H1 (cell line): ENCODE data around the gene LTC4S. TPM values are rescaled to one million over a fixed set of nuclear protein-coding genes. Genes with fewer than 3 reads are reported as not detected.

Source experiments
- CTCF ChIA-PET: fragments of 300-600 bp; sonication (Branson Sonifier 250); formaldehyde crosslinking; loops from one replicate; lab custom pipeline; 2021; ENCODE audit not compliant: partially characterized antibody; lab: Charles Lee
- POLR2A ChIA-PET: fragments of 300-600 bp; sonication (Branson Sonifier 250); formaldehyde crosslinking; loops from one replicate; lab custom pipeline; 2021; ENCODE audit warnings: inconsistent platforms; ENCODE audit not compliant: partially characterized antibody; lab: Charles Lee
- DNase-seq, 2 experiments: peaks; one replicate each; pipeline versions ENCODE4 v3.0.0 to v3.0.0-alpha.2; 2010 to 2022; ENCODE audit warnings: low spot score in 2 of 2, low read depth in 1 of 2, mixed read lengths in 1 of 2
- FAIRE-seq: peaks from 2 replicates; lab custom pipeline; 2011; peaks lifted over from hg19 to GRCh38; lab: Jason Lieb, UNC
- H2AFZ ChIP-seq: 2 replicates; pipeline ENCODE4 v1.8.1; 2012; ENCODE audit warnings: low read length, inconsistent platforms
- H2AK5ac ChIP-seq: 2 replicates; pipeline ENCODE4 v1.6.1; 2013; ENCODE audit warnings: low read depth, low read length
- H2BK120ac ChIP-seq: replicated peaks from 2 replicates; pipeline ENCODE3; 2013; ENCODE audit warnings: low read depth, low read length, inconsistent platforms
- H2BK12ac ChIP-seq: 2 replicates; pipeline ENCODE4 v1.6.1; 2013; ENCODE audit warnings: low read depth, low read length
- H2BK15ac ChIP-seq: 2 replicates; pipeline ENCODE4 v1.6.1; 2013; ENCODE audit warnings: low read length
- H2BK20ac ChIP-seq: 2 replicates; pipeline ENCODE4 v1.6.1; 2013; ENCODE audit warnings: low read length
- H2BK5ac ChIP-seq: 2 replicates; pipeline ENCODE4 v1.6.1; 2013; ENCODE audit warnings: low read depth, low read length
- H3K14ac ChIP-seq: 2 replicates; pipeline ENCODE4 v1.6.1; 2013; ENCODE audit warnings: inconsistent platforms; ENCODE audit not compliant: insufficient read length
- H3K18ac ChIP-seq: 2 replicates; pipeline ENCODE4 v1.6.1; 2013; ENCODE audit warnings: low read length; ENCODE audit errors: extremely low read depth
- H3K23ac ChIP-seq: 2 replicates; pipeline ENCODE4 v1.6.1; 2013; ENCODE audit warnings: inconsistent platforms; ENCODE audit not compliant: insufficient read length
- H3K23me2 ChIP-seq: 2 replicates; pipeline ENCODE4 v1.6.1; 2013; ENCODE audit warnings: low read depth, low read length
- H3K27ac ChIP-seq: 2 replicates; pipeline ENCODE4 v1.6.1; 2011; ENCODE audit warnings: low read depth, low read length, inconsistent platforms
- H3K27me3 ChIP-seq, 4 experiments: replicated peaks in 1 of 4; 1 replicate in 1 of 4; 2 replicates in 3 of 4; pipeline versions ENCODE4 v1.6.1 to v1.8.1; 2011 to 2013; ENCODE audit warnings: low read length in 3 of 4, mild to moderate bottlenecking in 3 of 4, inconsistent platforms in 2 of 4, mixed read lengths in 2 of 4, moderate library complexity in 1 of 4; ENCODE audit not compliant: control insufficient read depth in 3 of 4, insufficient read depth in 3 of 4; ENCODE audit errors: extremely low read depth in 1 of 4
- H3K36me3 ChIP-seq, 4 experiments: 2 replicates each; pipeline versions ENCODE4 v1.6.1 to v1.8.1; 2011 to 2013; ENCODE audit warnings: mild to moderate bottlenecking in 4 of 4, low read length in 3 of 4, moderate library complexity in 2 of 4, control low read depth in 1 of 4, inconsistent platforms in 1 of 4; ENCODE audit not compliant: insufficient read depth in 4 of 4, control insufficient read depth in 2 of 4
- H3K4ac ChIP-seq: replicated peaks from 2 replicates; pipeline ENCODE3; 2013; ENCODE audit warnings: low read length, low read depth, mixed read lengths, inconsistent platforms; ENCODE audit not compliant: insufficient read length
- H3K4me1 ChIP-seq, 4 experiments: replicated peaks in 1 of 4; 1 replicate in 1 of 4; 2 replicates in 3 of 4; pipeline versions ENCODE4 v1.6.1 to v1.8.1; 2011 to 2013; ENCODE audit warnings: low read length in 3 of 4, inconsistent platforms in 2 of 4, mixed read lengths in 1 of 4; ENCODE audit not compliant: insufficient read depth in 4 of 4, control insufficient read depth in 3 of 4
- H3K4me2 ChIP-seq, 2 experiments: 2 replicates each; pipeline versions ENCODE4 v1.6.1 to v1.8.1; 2011 to 2013; ENCODE audit warnings: low read depth in 2 of 2, low read length in 2 of 2, control low read depth in 1 of 2, inconsistent platforms in 1 of 2, mild to moderate bottlenecking in 1 of 2; ENCODE audit not compliant: insufficient read depth in 1 of 2
- H3K4me3 ChIP-seq, 4 experiments: fragments of 200-600, 300-600 bp in 1 of 4; sonication (generic), shearing (Covaris generic), sonication (Bioruptor Twin) in 1 of 4; 2 replicates each; pipeline versions ENCODE4 v1.5.1 to v1.8.1; 2011 to 2016; ENCODE audit warnings: low read length in 4 of 4, low read depth in 3 of 4, control low read depth in 2 of 4, inconsistent platforms in 2 of 4, mild to moderate bottlenecking in 2 of 4, mixed read lengths in 1 of 4, moderate library complexity in 1 of 4; ENCODE audit not compliant: insufficient read depth in 2 of 4; ENCODE audit errors: extremely low read depth in 1 of 4
- H3K56ac ChIP-seq: replicated peaks from 2 replicates; pipeline ENCODE3; 2013; ENCODE audit warnings: low read depth, mild to moderate bottlenecking, mixed read lengths, low read length, inconsistent platforms; ENCODE audit not compliant: insufficient read length
- H3K79me1 ChIP-seq: 2 replicates; pipeline ENCODE4 v1.6.1; 2013; ENCODE audit warnings: low read depth, low read length, control low read depth
- H3K79me2 ChIP-seq, 2 experiments: 2 replicates each; pipeline versions ENCODE4 v1.6.1 to v1.8.1; 2012 to 2013; ENCODE audit warnings: low read length in 2 of 2, mild to moderate bottlenecking in 2 of 2, inconsistent platforms in 1 of 2; ENCODE audit not compliant: insufficient read depth in 2 of 2, control insufficient read depth in 1 of 2
- H3K9ac ChIP-seq, 4 experiments: replicated peaks in 1 of 4; 1 replicate in 1 of 4; 2 replicates in 3 of 4; pipeline versions ENCODE4 v1.6.1 to v1.8.1; 2011 to 2013; ENCODE audit warnings: low read depth in 3 of 4, low read length in 3 of 4, control low read depth in 2 of 4, mild to moderate bottlenecking in 2 of 4, moderate library complexity in 2 of 4, inconsistent platforms in 1 of 4; ENCODE audit errors: extremely low read depth in 1 of 4
- H3K9me3 ChIP-seq, 2 experiments: 2 replicates each; pipeline versions ENCODE4 v1.6.1 to v1.8.1; 2012 to 2013; ENCODE audit warnings: mild to moderate bottlenecking in 2 of 2, moderate library complexity in 2 of 2, control low read depth in 1 of 2, inconsistent platforms in 1 of 2, low read depth in 1 of 2, low read length in 1 of 2, mixed read lengths in 1 of 2; ENCODE audit not compliant: insufficient read depth in 2 of 2
- H4K20me1 ChIP-seq, 2 experiments: replicated peaks in 1 of 2; 2 replicates each; pipeline versions ENCODE3 to v1.8.1; 2011 to 2013; ENCODE audit warnings: inconsistent platforms in 2 of 2, low read length in 2 of 2, mild to moderate bottlenecking in 1 of 2; ENCODE audit not compliant: insufficient read depth in 2 of 2, control insufficient read depth in 1 of 2
- H4K5ac ChIP-seq: 2 replicates; pipeline ENCODE4 v1.6.1; 2013; ENCODE audit warnings: low read length, low read depth, mixed read lengths, inconsistent platforms; ENCODE audit not compliant: insufficient read length
- H4K8ac ChIP-seq: 2 replicates; pipeline ENCODE4 v1.8.0; 2013; ENCODE audit warnings: mild to moderate bottlenecking, moderate library complexity, low read length, inconsistent platforms; ENCODE audit not compliant: insufficient read depth; ENCODE audit errors: extremely low read depth
- H4K91ac ChIP-seq: replicated peaks from 2 replicates; pipeline ENCODE3; 2013; ENCODE audit warnings: low read length, mixed read lengths, inconsistent platforms; ENCODE audit not compliant: insufficient read length
- JUND ChIP-seq: IDR thresholded peaks from 2 replicates; pipeline ENCODE4 v1.6.1; 2011; ENCODE audit warnings: mild to moderate bottlenecking, improper control_type of control experiment, low read length
- RFX5 ChIP-seq: IDR thresholded peaks from 2 replicates; pipeline ENCODE4 v1.6.1; 2011; ENCODE audit warnings: low read depth, low read length, improper control_type of control experiment, borderline replicate concordance
- RNF2 ChIP-seq: fragments of 200-900, 300-1000 bp; sonication (generic); IDR thresholded peaks from 2 replicates; pipeline ENCODE4 v1.7.1; 2016; ENCODE audit warnings: borderline replicate concordance, low read depth, mild to moderate bottlenecking, antibody characterized with exemption, low read length; ENCODE audit not compliant: poor library complexity, severe bottlenecking; ENCODE audit errors: missing control alignments
- SP2 ChIP-seq: IDR thresholded peaks from 2 replicates; pipeline ENCODE4 v1.6.1; 2012; ENCODE audit warnings: mild to moderate bottlenecking, low read length, inconsistent platforms
- WGBS, 2 experiments: shearing (Covaris generic) in 1 of 2; methylation state at CpG; one replicate each; pipeline versions ENCODE4 v1.1.6 to v1.1.7; 2013 to 2015; ENCODE audit warnings: low lambda C conversion rate in 2 of 2, mixed read lengths in 2 of 2, inconsistent platforms in 1 of 2, low coverage in 1 of 2, missing lambda C conversion rate in 1 of 2; ENCODE audit not compliant: insufficient replicate concordance in 2 of 2, insufficient coverage in 1 of 2, insufficient read length in 1 of 2; ENCODE audit errors: extremely low coverage in 1 of 2, missing lambda C conversion rate in 1 of 2; 5-methylcytosine and 5-hydroxymethylcytosine counted together
- polyA plus RNA-seq, 7 experiments: library from polyadenylated mRNA; depleted of rRNA in 3 of 7; stranded (reverse) in 5 of 7; unstranded in 2 of 7; fragments of >200 nt in 5 of 7; fragments of 200-250 nt in 2 of 7; gene quantifications; 1 replicate in 5 of 7; 2 replicates in 1 of 7; 4 replicates in 1 of 7; pipeline versions ENCODE4 v1.2.1 to v1.2.3, GENCODE V29; 2011 to 2013; ENCODE audit warnings: missing spikeins in 2 of 7, mixed read lengths in 2 of 7
- total RNA-seq: library from RNA; stranded (reverse); fragmentation: NEBNext Ultra II Directional; extraction: Animal tissue kit (Norgen Biotek cat#: 25700); gene quantifications from 2 replicates; pipeline ENCODE4 v1.2.1, GENCODE V29; 2021

LTC4S gene
- total and polyA plus RNA-seq, 2 of the 8 experiments (the other 6 are each of a cell fraction or from before 2014, with no cell fraction given): 2.2 to 3.7 TPM

- 98% methylated on average over 9 of the region's 12 CpGs; no CpG with 5 or more reads in 1 of the 2 experiments for WGBS, 2 experiments
- CTCF ChIA-PET: interaction anchor here (1.1 kb wide), 1 partner anchor 12 kb away, joined by 5 read pairs; no protein-coding TSS in a partner anchor
- no peak overlapping the region for H3K9ac ChIP-seq
- H2BK120ac ChIP-seq: no peak overlapping the region
- no peak for DNase-seq
- H3K4me2 ChIP-seq: no peak overlapping the region
- 0 out of 4 replicates have a peak, but pooled peaks cover 0 to under 1% of the 10 kb centered on the region in 2 experiments for H3K79me2 ChIP-seq
- H3K56ac ChIP-seq: no peak overlapping the region
- H3K79me1 ChIP-seq: peaks cover 2% of the 10 kb centered on the region
- no peak overlapping the region for H3K23ac ChIP-seq
- peaks cover 0 to 6% of the 10 kb centered on the region in 2 experiments for H4K20me1 ChIP-seq
- H3K18ac ChIP-seq: no peak overlapping the region
- no peaks in the 10 kb centered on the region for H3K9me3 ChIP-seq
- no peaks in the 10 kb centered on the region for H3K23me2 ChIP-seq
- no peak overlapping the region for H3K4me3 ChIP-seq
- no peak overlapping the region for H2AFZ ChIP-seq
- H3K4ac ChIP-seq: no peak overlapping the region
- no peaks in the 10 kb centered on the region for H3K4me1 ChIP-seq
- no peak overlapping the region for H4K8ac ChIP-seq
- no peak overlapping the region for H4K91ac ChIP-seq
- no peak overlapping the region for H2BK5ac ChIP-seq
- H2BK15ac ChIP-seq: no peak overlapping the region
- H2BK12ac ChIP-seq: no peak overlapping the region
- no peak for FAIRE-seq
- no peak overlapping the region for H2AK5ac ChIP-seq
- POLR2A ChIA-PET: interaction anchor here (1.0 to 1.4 kb wide), 2 partner anchors 22 to 151 kb away, joined by 3 read pairs; partner anchors contain the start of gene HNRNPH1
- H4K5ac ChIP-seq: no peak overlapping the region
- no peak overlapping the region for H3K27ac ChIP-seq
- H3K36me3 ChIP-seq: peaks cover 21 to 56% (median 48%) of the 10 kb centered on the region in 4 experiments
- H3K27me3 ChIP-seq: no peaks in the 10 kb centered on the region
- H3K14ac ChIP-seq: no peak overlapping the region
- no peak overlapping the region for H2BK20ac ChIP-seq
- TF ChIP-seq SP2 (no peak), RFX5 (no peak), RNF2 (no peak), JUND (no peak)
Measured at GRCh38 chr5:179774442-179774841, 19.3 kb upstream of the LTC4S start.
